C4-2B (cell line): ENCODE measurements around the gene KIF1B.

Experiments used
- ZFX ChIP-seq: fragments of 450-650 bp; IDR thresholded peaks from 2 replicates; pipeline ENCODE4 v1.6.1; 2017
- TF ChIP-seq, protein P1 (sequence below): fragments of 450-650 bp; conservative IDR thresholded peaks from 2 replicates; pipeline ENCODE4 v1.5.1; 2017; ENCODE audit warnings: mild to moderate bottlenecking

DNA sequence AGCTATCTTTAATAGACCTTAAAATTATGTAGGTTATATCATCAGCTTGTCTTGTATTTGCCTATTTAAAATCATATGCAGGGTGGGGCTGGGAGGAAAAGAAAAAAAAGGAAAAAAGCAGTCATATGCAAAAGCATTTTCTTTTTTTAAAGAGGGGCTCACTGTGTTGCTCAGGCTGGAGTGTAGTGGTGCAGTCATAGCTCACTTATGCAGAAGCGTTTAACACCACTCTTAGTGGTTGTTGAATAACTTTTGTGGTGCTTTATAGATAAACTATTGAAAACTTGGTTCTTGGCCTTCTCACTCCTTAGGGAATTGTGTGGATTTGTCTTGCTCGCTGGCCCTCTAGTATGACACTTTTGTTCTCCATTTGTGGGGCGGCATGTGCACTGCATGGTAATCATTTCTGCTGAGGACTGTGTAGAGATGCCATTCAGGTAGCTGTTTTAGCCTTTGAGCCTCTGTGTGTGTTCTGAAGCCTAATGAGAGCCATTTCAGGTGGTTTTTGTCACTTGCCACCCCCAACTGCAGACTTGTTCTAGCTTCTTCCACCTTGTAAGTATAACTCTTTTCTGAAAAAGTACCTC, 77.8 kb downstream of the KIF1B start:
- TF ChIP-seq, protein P1, sequence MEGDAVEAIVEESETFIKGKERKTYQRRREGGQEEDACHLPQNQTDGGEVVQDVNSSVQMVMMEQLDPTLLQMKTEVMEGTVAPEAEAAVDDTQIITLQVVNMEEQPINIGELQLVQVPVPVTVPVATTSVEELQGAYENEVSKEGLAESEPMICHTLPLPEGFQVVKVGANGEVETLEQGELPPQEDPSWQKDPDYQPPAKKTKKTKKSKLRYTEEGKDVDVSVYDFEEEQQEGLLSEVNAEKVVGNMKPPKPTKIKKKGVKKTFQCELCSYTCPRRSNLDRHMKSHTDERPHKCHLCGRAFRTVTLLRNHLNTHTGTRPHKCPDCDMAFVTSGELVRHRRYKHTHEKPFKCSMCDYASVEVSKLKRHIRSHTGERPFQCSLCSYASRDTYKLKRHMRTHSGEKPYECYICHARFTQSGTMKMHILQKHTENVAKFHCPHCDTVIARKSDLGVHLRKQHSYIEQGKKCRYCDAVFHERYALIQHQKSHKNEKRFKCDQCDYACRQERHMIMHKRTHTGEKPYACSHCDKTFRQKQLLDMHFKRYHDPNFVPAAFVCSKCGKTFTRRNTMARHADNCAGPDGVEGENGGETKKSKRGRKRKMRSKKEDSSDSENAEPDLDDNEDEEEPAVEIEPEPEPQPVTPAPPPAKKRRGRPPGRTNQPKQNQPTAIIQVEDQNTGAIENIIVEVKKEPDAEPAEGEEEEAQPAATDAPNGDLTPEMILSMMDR, result no peak
- TF ChIP-seq ZFX, result no peak
